ENCODE data around the gene UBXN2A.
A peak's percentile ranks its signal among the peaks of the same experiment; 100 is the strongest.
"Not testable (repeated sequence)": the region's sequence is repeated elsewhere in the genome, so short reads cannot be mapped to it uniquely, and the experiment has no call there.

UBXN2A gene

DNA sequence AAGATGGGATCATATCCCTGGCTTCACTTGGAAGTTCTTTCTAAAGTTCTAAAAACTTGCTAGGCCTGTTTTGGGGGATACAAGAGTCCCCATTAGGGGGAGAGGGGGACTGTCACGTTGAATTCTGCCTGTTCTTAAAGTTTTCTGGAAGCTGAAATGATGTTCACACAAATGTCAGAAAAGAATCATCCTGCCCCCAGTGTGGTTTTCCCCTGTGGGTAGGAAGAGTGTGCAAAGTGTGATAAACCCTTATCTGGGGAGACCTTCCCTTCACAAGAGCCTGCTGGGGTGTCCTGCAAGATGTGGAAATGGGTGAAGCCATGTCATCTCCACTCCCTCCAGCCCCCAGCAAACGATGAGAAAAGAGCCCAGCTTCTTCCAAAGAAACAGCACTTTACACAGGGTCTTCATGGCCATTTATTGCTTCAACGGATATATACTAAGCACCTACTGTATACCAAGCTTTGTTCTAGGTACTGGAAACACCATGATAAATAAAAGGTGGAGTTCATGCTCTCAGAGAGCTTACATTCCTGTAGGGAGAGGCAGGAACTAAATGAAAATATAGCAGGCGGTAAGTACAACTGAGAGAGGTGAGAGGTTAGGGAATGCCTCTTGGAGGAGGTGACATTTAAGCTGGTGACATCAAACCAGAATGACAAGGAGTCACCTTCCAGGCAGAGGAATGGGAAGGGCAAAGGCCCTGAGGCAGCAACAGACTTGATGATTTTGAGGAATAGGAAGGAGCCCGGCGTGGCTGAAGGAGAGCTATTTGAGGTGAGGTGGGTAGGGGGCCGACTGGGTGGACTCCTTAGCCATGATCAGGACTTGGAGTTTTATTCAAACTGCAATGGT lies 71.2 kb downstream of the UBXN2A start:
- Histone ChIP-seq H3K4me3 (replicated peaks; ENCODE audit: insufficient read depth, low read length) (no peak overlapping the region), H3K27me3 (ENCODE audit: insufficient read depth, poor library complexity, severe bottlenecking) (peaks cover 35% of the 10 kb centered on the region), H3K27ac (replicated peaks) (no peak overlapping the region)
- TF ChIP-seq POLR2AphosphoS5 (IDR thresholded peaks at IDR 0.05; ENCODE audit: low read depth) (0 out of 2 replicates have a peak, but pooled peaks have one; percentile 24), GABPA (IDR thresholded peaks at IDR 0.05; ENCODE audit: low read depth) (no peak)
- DNase-seq (ENCODE audit: low read depth in 1 of 2, low spot score in 1 of 2) = no peak

GRCh38 chr2:24012521-24013188 lies 72.4 kb downstream of the UBXN2A start:
- Histone ChIP-seq H3K27ac (replicated peaks) (no peak overlapping the region), H3K27me3 (ENCODE audit: insufficient read depth, poor library complexity, severe bottlenecking) (peaks cover 35% of the 10 kb centered on the region), H3K4me3 (replicated peaks; ENCODE audit: insufficient read depth, low read length) (no peak overlapping the region)
- DNase-seq (ENCODE audit: low read depth in 1 of 2, low spot score in 1 of 2) = no peak
- TF ChIP-seq, protein P1, sequence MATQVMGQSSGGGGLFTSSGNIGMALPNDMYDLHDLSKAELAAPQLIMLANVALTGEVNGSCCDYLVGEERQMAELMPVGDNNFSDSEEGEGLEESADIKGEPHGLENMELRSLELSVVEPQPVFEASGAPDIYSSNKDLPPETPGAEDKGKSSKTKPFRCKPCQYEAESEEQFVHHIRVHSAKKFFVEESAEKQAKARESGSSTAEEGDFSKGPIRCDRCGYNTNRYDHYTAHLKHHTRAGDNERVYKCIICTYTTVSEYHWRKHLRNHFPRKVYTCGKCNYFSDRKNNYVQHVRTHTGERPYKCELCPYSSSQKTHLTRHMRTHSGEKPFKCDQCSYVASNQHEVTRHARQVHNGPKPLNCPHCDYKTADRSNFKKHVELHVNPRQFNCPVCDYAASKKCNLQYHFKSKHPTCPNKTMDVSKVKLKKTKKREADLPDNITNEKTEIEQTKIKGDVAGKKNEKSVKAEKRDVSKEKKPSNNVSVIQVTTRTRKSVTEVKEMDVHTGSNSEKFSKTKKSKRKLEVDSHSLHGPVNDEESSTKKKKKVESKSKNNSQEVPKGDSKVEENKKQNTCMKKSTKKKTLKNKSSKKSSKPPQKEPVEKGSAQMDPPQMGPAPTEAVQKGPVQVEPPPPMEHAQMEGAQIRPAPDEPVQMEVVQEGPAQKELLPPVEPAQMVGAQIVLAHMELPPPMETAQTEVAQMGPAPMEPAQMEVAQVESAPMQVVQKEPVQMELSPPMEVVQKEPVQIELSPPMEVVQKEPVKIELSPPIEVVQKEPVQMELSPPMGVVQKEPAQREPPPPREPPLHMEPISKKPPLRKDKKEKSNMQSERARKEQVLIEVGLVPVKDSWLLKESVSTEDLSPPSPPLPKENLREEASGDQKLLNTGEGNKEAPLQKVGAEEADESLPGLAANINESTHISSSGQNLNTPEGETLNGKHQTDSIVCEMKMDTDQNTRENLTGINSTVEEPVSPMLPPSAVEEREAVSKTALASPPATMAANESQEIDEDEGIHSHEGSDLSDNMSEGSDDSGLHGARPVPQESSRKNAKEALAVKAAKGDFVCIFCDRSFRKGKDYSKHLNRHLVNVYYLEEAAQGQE (IDR thresholded peaks at IDR 0.05; ENCODE audit: insufficient replicate concordance, low read depth) = no peak
- TF ChIP-seq SPI1 (IDR thresholded peaks at IDR 0.05; ENCODE audit: borderline replicate concordance, low read depth) (no peak), POLR2AphosphoS5 (IDR thresholded peaks at IDR 0.05; ENCODE audit: low read depth) (no peak), GABPA (IDR thresholded peaks at IDR 0.05; ENCODE audit: low read depth) (no peak), CTCF (IDR thresholded peaks at IDR 0.05; ENCODE audit: insufficient read depth, low read length) (no peak)

GRCh38 chr2:24014902-24015301 lies 74.6 kb downstream of the UBXN2A start:
- DNase-seq (ENCODE audit: low read depth in 1 of 2, low spot score in 1 of 2); H3K27ac ChIP-seq (replicated peaks); H3K4me3 ChIP-seq (replicated peaks; ENCODE audit: insufficient read depth, low read length): not testable (repeated sequence)
- H3K27me3 ChIP-seq (ENCODE audit: insufficient read depth, poor library complexity, severe bottlenecking) = peaks cover 28% of the 10 kb centered on the region

DNA sequence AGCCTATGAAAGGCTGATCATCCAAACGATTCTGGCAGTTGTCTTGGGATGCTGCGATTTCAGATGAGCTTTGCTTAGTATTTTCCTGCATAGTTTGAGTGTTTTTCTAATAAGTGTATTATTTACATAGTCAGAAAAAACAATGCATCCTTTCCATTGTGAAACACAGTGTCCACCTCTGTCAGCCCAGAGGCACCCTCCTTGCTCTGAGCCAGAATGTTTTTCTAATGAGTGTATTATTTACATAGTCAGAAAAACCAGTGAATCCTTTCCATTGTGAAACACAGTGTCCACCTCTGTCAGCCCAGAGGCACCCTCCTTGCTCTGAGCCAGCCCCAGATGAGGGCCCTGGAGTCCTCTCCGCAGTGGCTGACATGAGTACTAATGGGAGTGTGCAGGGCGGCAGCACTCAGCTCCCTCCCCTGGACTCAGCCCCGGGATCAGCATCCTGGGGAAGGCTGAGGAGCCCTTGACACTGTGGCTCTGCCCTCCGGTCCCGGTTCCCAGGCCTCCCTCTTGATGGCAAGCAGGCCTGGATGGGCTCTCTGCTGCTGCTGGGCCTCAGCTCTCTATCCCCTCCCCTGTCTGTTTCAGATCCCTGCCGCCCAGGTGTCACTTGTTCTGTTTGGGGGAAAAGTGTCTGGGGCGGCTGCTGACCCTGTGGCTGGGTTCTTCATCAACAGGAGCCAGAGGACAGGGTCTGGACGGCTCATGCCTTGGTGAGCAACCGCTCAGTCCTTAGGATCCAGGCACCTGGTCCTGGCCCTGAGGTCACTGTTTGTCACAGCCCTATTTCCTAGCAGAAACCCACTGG lies 75.5 kb downstream of the UBXN2A start:
- Histone ChIP-seq H3K27ac (replicated peaks) (no peak overlapping the region), H3K27me3 (ENCODE audit: insufficient read depth, poor library complexity, severe bottlenecking) (peaks cover 21% of the 10 kb centered on the region), H3K4me3 (replicated peaks; ENCODE audit: insufficient read depth, low read length) (no peak overlapping the region)
- DNase-seq (ENCODE audit: low read depth in 1 of 2, low spot score in 1 of 2) = no peak
- TF ChIP-seq GABPA (IDR thresholded peaks at IDR 0.05; ENCODE audit: low read depth) = no peak
- TF ChIP-seq CTCF (IDR thresholded peaks at IDR 0.05; ENCODE audit: insufficient read depth, low read length) = no peak
- TF ChIP-seq, protein P1 (IDR thresholded peaks at IDR 0.05; ENCODE audit: insufficient replicate concordance, low read depth) = no peak
- no peak for TF ChIP-seq POLR2AphosphoS5 (IDR thresholded peaks at IDR 0.05; ENCODE audit: low read depth)
- TF ChIP-seq SPI1 (IDR thresholded peaks at IDR 0.05; ENCODE audit: borderline replicate concordance, low read depth) = no peak
